Right lobe of liver (tissue), 4 donors: ENCODE data around the gene TXNL1.

ENCODE experiments used
- POLR2A ChIP-seq: fragments of 450-650 bp; IDR thresholded peaks from one replicate; pipeline ENCODE4 v1.6.1; 2017; ENCODE audit warnings: antibody characterized with exemption, mild to moderate bottlenecking
- TF ChIP-seq, protein P1 (sequence below), 4 donors: fragments of 200-600 bp in 3 of 4; fragments of 450-650 bp in 1 of 4; IDR thresholded peaks; one replicate each; pipeline versions ENCODE4 v1.5.1 to v1.8.0; 2016 to 2022; ENCODE audit warnings: antibody characterized with exemption in 4 of 4, mild to moderate bottlenecking in 2 of 4
- donor health status: DM: no; HTN: no; CAD: no.
- donor health status: DM: no; HTN: no; CAD: no.
- donor health status: DM: no; HTN: yes; CAD: no.

DNA sequence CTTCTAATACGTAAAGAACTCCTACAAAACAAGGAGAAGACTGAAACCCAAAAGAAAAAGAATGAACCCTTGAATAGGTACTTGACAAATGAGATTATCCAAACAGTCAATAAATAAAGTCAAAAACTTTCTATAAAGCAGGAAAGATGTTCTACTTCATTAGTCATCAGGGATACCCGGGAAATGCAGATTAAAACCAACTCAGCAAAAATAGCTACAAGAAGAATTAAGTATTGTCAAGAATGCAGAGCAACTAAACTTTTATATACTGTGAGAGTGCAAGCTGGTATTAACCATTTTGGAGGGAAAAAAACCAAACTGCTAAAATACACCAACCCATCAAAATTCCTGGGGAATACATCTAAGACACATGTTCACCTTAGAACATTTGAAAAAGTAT, 10.4 kb downstream of the TXNL1 start:
- TF ChIP-seq, protein P1, sequence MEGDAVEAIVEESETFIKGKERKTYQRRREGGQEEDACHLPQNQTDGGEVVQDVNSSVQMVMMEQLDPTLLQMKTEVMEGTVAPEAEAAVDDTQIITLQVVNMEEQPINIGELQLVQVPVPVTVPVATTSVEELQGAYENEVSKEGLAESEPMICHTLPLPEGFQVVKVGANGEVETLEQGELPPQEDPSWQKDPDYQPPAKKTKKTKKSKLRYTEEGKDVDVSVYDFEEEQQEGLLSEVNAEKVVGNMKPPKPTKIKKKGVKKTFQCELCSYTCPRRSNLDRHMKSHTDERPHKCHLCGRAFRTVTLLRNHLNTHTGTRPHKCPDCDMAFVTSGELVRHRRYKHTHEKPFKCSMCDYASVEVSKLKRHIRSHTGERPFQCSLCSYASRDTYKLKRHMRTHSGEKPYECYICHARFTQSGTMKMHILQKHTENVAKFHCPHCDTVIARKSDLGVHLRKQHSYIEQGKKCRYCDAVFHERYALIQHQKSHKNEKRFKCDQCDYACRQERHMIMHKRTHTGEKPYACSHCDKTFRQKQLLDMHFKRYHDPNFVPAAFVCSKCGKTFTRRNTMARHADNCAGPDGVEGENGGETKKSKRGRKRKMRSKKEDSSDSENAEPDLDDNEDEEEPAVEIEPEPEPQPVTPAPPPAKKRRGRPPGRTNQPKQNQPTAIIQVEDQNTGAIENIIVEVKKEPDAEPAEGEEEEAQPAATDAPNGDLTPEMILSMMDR (IDR thresholded peaks at IDR 0.05) = no peak
- no peak for TF ChIP-seq POLR2A
